Rectal smooth muscle tissue (tissue), 1 donor: ENCODE data around the gene TAS2R10.
"Not testable (repeated sequence)": the region's sequence is repeated elsewhere in the genome, so short reads cannot be mapped to it uniquely, and the experiment has no call there.

Experiments
- H3K27ac ChIP-seq: one replicate; pipeline ENCODE4 v1.7.0; 2013; ENCODE audit warnings: low read depth, low read length, inconsistent platforms
- H3K27me3 ChIP-seq: one replicate; pipeline ENCODE4 v1.7.0; 2013; ENCODE audit warnings: low read length; ENCODE audit not compliant: control insufficient read depth, insufficient read depth
- H3K36me3 ChIP-seq: one replicate; pipeline ENCODE4 v1.7.0; 2013; ENCODE audit warnings: low read length; ENCODE audit not compliant: control insufficient read depth, insufficient read depth
- H3K4me1 ChIP-seq: one replicate; pipeline ENCODE4 v1.7.0; 2013; ENCODE audit warnings: low read length; ENCODE audit not compliant: control insufficient read depth, insufficient read depth
- H3K4me3 ChIP-seq: one replicate; pipeline ENCODE4 v1.7.0; 2013; ENCODE audit warnings: low read length
- H3K9ac ChIP-seq: one replicate; pipeline ENCODE4 v1.7.0; 2013; ENCODE audit warnings: low read length

Gene TAS2R10

DNA sequence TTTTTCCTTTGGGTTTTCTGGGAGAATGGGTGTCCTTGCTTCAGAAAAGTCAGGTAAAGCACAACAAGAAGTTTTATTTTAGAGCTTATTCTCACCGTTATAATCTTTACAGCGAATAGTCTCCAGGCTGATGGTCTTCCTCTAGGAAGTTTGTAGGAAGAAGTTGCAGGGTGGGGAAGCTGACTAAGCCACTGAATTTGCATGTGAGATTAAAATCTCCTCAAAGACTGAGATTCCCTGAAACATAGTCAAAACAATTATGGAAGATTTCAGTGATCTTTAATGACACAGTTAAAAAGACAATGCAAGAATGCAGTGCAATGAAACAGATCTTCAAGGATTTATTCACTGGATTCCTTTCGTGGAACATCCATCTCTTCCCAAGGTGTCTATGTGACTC lies 1.2 kb downstream of the TAS2R10 start:
- no peak overlapping the region for H3K4me3 ChIP-seq

DNA sequence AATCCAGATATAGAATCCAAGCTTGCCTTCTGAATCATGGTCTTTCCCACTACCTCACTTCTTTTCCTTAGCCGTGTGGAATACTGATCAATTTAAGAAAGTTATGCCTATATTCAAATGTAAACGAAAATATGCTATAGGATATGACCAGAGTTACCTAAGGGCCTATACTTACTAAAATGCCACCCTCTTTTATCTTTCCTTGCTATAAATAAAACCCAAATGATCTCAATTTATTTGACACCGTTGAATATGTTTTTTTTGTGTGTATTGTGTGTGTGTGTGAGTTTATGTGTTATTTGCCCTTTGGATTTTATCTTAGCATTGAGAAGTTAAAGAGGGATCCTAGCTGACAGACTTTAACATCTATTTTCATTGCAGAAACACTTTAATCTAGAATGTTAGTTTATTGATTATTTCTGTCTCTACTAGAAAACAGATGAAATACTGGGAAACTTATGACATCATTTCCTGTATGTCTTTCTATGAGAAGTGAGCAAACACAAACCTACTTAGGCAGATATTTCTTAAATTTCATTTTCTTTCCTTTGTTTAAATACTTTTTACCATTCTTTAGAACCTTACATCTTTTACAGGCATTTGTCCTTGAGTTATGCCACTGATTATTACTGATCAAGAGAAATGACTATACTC lies 14.1 kb downstream of the TAS2R10 start:
- no peaks in the 10 kb centered on the region for H3K4me1 ChIP-seq
- H3K36me3 ChIP-seq = no peaks in the 10 kb centered on the region
- H3K9ac ChIP-seq = no peak overlapping the region
- H3K27ac ChIP-seq = no peak overlapping the region
- no peaks in the 10 kb centered on the region for H3K27me3 ChIP-seq
- no peak overlapping the region for H3K4me3 ChIP-seq

More for the DNA sequence above, 1.2 kb downstream of the TAS2R10 start:
- H3K27ac ChIP-seq = no peak overlapping the region
- H3K4me1 ChIP-seq = no peaks in the 10 kb centered on the region
- no peaks in the 10 kb centered on the region for H3K27me3 ChIP-seq
- H3K9ac ChIP-seq = no peak overlapping the region
- H3K36me3 ChIP-seq = no peaks in the 10 kb centered on the region

DNA sequence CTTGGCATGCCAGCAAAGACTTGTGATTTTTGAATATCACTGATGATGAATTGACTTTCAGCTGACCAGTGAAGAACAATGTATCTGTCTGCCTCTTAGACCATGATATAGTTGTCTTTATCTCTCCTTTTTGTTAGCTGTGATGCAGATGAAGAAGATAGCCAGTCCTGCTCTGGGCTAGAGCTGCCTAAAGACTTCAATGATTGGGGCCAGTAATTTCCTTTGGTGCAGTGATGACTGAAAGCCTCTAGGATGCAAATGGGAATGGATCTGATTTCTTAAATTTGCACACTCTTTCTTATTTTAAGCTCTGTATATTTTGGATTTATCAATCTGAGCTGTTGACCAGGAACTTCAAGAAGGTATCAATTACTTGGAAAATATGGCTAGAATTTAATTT lies 16.1 kb downstream of the TAS2R10 start, which contains the start of gene TAS2R9:
TAS2R9 (minus strand) TSS at position 101 of the 400 bp plus-strand sequence; CDS start at position 8, 93 bp downstream.
- Histone ChIP-seq H3K27ac (no peak within 1 kb of the TSS), H3K27me3 (no peaks in the 10 kb centered on the region), H3K4me3 (no peak within 1 kb of the TSS), H3K4me1 (no peaks in the 10 kb centered on the region), H3K36me3 (no peaks in the 10 kb centered on the region), H3K9ac (no peak within 1 kb of the TSS)

DNA sequence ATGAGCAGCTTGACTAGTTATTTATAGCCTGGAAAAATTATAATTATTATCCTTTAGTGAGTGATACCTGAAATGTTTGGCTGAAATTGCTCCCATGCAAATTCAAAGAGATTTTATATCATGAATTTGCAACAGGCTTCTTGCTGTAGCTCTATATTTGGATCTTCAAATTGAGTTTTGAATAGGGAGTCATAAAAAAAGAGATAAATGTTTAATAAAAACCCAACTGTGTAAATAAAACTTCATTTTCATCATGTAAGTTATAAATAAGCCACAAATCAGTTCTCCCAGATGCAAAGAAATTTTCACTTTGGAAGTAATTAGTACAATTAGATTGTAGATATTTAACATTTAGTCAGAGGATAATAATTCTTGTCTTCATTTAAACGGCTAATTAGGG lies 19.0 kb downstream of the TAS2R10 start, which contains the start of gene TAS2R8:
TAS2R8 (minus strand) TSS at position 101 of the 400 bp plus-strand sequence. CDS start 306 bp downstream, outside the sequence.
- Histone ChIP-seq H3K27ac (no peak within 1 kb of the TSS), H3K36me3 (no peaks in the 10 kb centered on the region), H3K4me3 (no peak within 1 kb of the TSS), H3K4me1 (no peaks in the 10 kb centered on the region), H3K27me3 (no peaks in the 10 kb centered on the region), H3K9ac (no peak within 1 kb of the TSS)

DNA sequence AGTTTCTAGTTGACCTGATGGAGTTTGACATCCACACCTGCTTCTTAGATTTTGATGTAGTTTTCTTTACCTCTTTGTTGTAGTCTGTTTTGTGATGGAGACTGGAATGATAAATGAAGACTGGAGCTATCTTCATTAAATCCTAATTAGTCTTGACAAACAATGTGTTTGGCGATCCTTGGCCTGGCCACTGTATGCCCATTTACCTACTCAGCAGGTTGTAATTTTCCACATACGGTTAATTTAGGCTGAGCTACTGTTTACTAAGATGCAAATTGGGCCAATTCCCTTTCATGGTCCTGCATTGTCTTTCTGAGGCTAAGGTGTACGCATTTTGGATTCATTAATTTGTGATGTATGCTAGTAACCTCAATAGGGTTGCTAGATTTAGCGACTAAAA lies 23.6 kb downstream of the TAS2R10 start, which contains the start of gene TAS2R7:
TAS2R7 (minus strand) TSS at position 41 of the 400 bp plus-strand sequence. CDS start 57 bp downstream, outside the sequence.
- Histone ChIP-seq H3K27me3 (no peaks in the 10 kb centered on the region), H3K4me3 (no peak within 1 kb of the TSS), H3K27ac (no peak within 1 kb of the TSS), H3K36me3 (no peaks in the 10 kb centered on the region), H3K9ac (no peak within 1 kb of the TSS), H3K4me1 (no peaks in the 10 kb centered on the region)

DNA sequence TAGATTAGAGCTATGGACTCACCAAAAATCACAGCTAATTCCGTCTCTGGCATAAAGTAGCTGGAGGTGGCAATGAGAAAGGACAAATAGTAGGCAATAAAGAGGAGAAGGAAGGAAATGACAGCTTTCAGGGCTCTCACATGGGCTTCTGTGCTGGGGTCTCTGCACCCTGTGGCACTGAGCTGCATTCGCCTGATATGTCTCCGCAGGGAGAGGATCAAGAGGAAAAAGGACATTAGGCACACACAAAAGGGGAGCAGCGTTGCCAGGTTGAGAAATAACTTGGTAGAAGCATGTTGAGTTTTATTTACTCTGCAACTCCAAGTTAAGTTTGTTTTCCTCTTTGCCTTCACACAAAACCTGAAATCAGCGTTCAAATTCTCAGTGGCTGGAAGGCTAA lies 24.4 kb downstream of the TAS2R10 start:
- no peaks in the 10 kb centered on the region for H3K4me1 ChIP-seq
- H3K27ac ChIP-seq = no peak overlapping the region
- no peak overlapping the region for H3K4me3 ChIP-seq
- no peaks in the 10 kb centered on the region for H3K36me3 ChIP-seq
- H3K9ac ChIP-seq = no peak overlapping the region
- no peaks in the 10 kb centered on the region for H3K27me3 ChIP-seq

DNA sequence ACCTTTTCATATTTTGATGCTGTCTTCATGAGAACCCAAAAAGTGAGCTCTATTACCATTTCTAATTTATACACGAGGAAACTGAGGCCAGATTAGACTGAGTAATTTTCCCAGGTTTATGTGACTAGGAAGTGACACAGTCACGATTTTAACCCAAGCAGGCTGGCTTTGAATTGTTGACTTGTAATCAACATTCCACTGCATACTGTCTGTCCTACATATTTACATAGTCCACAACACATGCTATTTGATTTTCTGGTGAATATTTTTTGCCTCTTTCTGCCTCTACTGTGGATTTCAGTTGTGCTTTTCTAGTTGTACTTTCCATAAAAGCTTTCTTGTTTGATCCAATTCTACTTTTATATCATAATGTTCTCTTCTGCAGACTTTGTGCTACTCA lies 31.9 kb downstream of the TAS2R10 start:
- Histone ChIP-seq H3K27me3 (no peaks in the 10 kb centered on the region), H3K36me3 (no peaks in the 10 kb centered on the region), H3K4me3 (no peak overlapping the region), H3K4me1 (no peaks in the 10 kb centered on the region), H3K27ac (no peak overlapping the region), H3K9ac (no peak overlapping the region)

DNA sequence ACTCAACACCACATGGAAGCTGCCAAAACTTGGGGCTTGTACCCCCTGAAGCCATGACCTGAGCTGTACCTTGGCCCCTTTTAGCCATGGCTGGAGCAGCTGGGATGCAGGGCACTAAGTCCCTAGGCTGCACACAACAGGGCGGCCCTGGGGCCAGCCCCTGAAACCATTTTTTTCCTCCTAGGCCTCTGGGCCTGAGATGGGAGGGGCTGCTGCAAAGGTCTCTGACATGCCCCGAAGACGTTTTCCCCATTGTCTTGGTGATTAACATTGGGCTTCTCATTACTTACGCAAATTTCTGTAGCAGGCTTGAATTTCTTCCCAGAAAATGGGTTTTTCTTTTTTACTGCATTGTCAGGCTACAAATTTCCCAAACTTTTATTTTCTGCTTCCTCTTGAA lies 34.4 kb downstream of the TAS2R10 start:
- H3K27ac ChIP-seq, H3K4me1 ChIP-seq, H3K9ac ChIP-seq, H3K36me3 ChIP-seq, H3K4me3 ChIP-seq, H3K27me3 ChIP-seq: not testable (repeated sequence)

DNA sequence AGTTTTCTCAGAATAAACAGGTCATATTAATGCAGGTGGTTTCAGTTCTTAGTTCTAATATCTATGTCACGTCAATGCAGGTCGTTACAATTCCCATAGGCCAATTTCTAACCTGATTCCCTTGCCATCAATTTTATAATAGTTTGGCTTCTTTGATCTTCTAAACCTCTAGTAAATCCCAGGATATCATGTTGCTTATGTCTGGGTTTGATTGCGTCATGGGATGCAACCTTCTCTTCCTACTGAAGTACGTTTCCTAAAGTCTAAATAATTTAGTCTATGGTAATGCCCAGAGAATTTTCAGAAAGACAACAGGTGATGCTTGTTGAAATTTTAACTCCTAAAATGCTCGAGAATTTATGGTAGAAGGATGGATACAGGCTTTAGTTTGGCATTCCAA lies 42.9 kb downstream of the TAS2R10 start:
- Histone ChIP-seq H3K27ac (no peak overlapping the region), H3K4me1 (no peaks in the 10 kb centered on the region), H3K27me3 (no peaks in the 10 kb centered on the region), H3K9ac (no peak overlapping the region), H3K36me3 (no peaks in the 10 kb centered on the region), H3K4me3 (no peak overlapping the region)

DNA sequence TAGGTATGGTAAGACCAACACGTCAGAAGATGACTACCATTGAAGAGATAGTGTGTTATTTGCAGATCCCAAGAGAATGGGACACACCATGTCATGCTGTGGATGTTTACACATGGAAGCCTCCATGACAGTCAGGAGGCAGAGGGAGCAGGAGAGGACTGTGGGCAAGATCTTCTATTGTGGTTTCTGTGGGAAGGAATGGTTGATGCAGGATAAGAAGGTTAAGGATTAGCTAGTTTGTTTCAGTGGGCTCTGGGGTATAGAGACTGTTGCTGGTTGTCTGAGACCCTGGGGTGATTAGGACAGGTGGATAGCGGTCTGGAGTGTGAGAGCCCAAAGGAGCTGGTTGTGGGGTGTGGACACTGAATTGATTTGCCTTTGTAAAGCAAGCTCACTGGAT lies 47.1 kb downstream of the TAS2R10 start:
- Histone ChIP-seq H3K9ac (no peak overlapping the region), H3K4me1 (no peaks in the 10 kb centered on the region), H3K27ac (no peak overlapping the region), H3K4me3 (no peak overlapping the region), H3K27me3 (no peaks in the 10 kb centered on the region), H3K36me3 (no peaks in the 10 kb centered on the region)
